Effector CD4-positive, alpha-beta T cell (primary cell): Measurements from ENCODE around the gene G6PC1.

Experiments used
- DNase-seq: peaks from one replicate; pipeline ENCODE4 v3.0.0-alpha.2; 2020

The G6PC1 gene

DNA sequence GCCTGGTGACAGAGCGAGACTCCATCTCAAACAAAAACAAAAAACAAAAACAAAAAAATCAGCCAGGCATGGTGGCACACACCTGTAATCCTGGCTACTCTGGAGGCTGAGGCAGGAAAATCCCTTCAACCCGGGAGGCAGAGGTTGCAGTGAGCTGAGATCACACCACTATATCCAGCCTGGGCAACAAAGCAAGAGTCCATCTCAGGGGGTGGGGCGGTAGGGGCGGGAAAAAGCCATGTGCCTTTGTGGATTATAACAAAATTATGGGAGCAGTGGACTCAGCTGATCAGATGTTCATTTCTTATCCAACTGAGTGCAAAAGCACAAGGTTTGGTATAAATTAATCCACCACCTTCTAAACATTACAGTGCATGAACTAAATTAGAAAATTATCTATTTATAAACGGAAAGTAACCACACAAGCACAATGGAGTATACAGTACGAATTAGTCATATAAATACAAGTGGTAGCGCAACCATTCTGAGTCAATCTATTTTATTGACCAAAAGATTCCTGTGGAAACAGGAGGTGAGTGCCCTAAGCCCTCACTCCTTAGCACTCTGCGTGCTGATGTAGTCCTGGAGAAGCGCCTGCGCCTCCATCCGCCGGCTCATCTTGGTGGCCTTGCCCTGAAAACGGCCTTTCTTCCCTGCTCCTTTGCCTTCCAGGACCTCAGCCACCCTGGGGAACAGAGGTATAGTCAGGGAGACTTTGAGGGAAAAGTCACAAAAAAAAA lies 49.6 kb downstream of the G6PC1 start:
- DNase-seq = no peak
